ENCODE data around the gene SMU1. TPM values are rescaled to one million over a fixed set of nuclear protein-coding genes. Genes with fewer than 3 reads are reported as not detected.
A peak's percentile ranks its signal among the peaks of the same experiment; 100 is the strongest.

Gene SMU1
- total and polyA plus RNA-seq, 2 of the 13 experiments (the other 11 are each of a cell fraction or from before 2014, with no cell fraction given) = 12.9 to 36.6 TPM

DNA sequence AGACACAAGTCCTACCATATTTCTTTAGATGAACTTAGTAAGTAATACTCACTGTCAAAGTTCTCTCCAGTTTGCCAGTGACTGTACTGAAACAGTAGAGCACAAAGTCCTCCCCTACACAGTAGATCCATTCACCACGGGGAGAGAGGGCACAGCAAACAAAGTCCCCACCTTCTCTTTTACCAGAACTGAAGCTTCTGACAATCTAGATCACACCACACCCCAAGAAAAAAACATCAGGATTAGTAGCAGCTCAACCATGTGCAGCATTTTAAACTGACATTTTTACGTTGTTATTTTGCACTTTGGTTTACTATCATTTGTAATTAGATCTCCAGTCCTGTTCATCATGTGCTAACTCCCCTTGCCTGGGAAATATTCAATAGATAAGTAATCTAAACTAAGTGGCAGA, 28.4 kb downstream of the SMU1 start (continued):
- TF ChIP-seq NBN (conservative IDR thresholded peaks at IDR 0.05) (no peak), ZNF44 (CRISPR knock-in tag; IDR thresholded peaks at IDR 0.05) (no peak), MAFF (IDR thresholded peaks at IDR 0.05; ENCODE audit: low read depth, low read length) (no peak), HNF1A (IDR thresholded peaks at IDR 0.05; ENCODE audit: low read depth) (0 out of 2 replicates have a peak, but pooled peaks have one; percentile 20), HNF1A (CRISPR knock-in tag; IDR thresholded peaks at IDR 0.05; ENCODE audit: borderline replicate concordance) (no peak), RORA (CRISPR knock-in tag; IDR thresholded peaks at IDR 0.05) (no peak), GFI1 (CRISPR knock-in tag; IDR thresholded peaks at IDR 0.05; ENCODE audit: borderline replicate concordance) (0 out of 2 replicates have a peak, but pooled peaks have one; percentile 30), FIP1L1 (IDR thresholded peaks at IDR 0.05; ENCODE audit: borderline replicate concordance, insufficient read depth, low read depth, low read length) (no peak), PHB2 (IDR thresholded peaks at IDR 0.05; ENCODE audit: partially characterized antibody) (no peak), SOX6 (IDR thresholded peaks at IDR 0.05) (no peak), SOX6 (CRISPR knock-in tag; IDR thresholded peaks at IDR 0.05) (peak; percentile 68), SALL1 (CRISPR knock-in tag; IDR thresholded peaks at IDR 0.05) (peak; percentile 26; the same call in 1 of the 2 replicates), NONO (IDR thresholded peaks at IDR 0.05) (no peak), NONO (CRISPR knock-in tag; conservative IDR thresholded peaks at IDR 0.05) (0 out of 2 replicates have a peak, but pooled peaks have one; percentile 36), EZH2 (conservative IDR thresholded peaks at IDR 0.05; ENCODE audit: low read depth, low read length) (no peak), SYNCRIP (IDR thresholded peaks at IDR 0.05; ENCODE audit: insufficient read depth, low read depth, low read length) (no peak), HIC2 (CRISPR knock-in tag; IDR thresholded peaks at IDR 0.05; ENCODE audit: low read depth) (no peak), TSC22D2 (CRISPR knock-in tag; IDR thresholded peaks at IDR 0.05; ENCODE audit: borderline replicate concordance) (no peak), MBNL3 (CRISPR knock-in tag; conservative IDR thresholded peaks at IDR 0.05) (no peak), MAZ (IDR thresholded peaks at IDR 0.05; ENCODE audit: borderline replicate concordance, low read depth, low read length) (no peak), MAZ (CRISPR knock-in tag; IDR thresholded peaks at IDR 0.05; ENCODE audit: low read depth) (no peak), ZNF816 (CRISPR knock-in tag; IDR thresholded peaks at IDR 0.05; ENCODE audit: borderline replicate concordance) (no peak), ZSCAN9 (CRISPR knock-in tag; IDR thresholded peaks at IDR 0.05; ENCODE audit: borderline replicate concordance) (peak; percentile 57; the same call in 1 of the 2 replicates), PRPF4 (IDR thresholded peaks at IDR 0.05; ENCODE audit: low read depth, low read length, poor library complexity, severe bottlenecking) (no peak)
- TF ChIP-seq, protein P1, sequence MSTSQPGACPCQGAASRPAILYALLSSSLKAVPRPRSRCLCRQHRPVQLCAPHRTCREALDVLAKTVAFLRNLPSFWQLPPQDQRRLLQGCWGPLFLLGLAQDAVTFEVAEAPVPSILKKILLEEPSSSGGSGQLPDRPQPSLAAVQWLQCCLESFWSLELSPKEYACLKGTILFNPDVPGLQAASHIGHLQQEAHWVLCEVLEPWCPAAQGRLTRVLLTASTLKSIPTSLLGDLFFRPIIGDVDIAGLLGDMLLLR (CRISPR knock-in tag; IDR thresholded peaks at IDR 0.05) = no peak
- TF ChIP-seq, protein P2, sequence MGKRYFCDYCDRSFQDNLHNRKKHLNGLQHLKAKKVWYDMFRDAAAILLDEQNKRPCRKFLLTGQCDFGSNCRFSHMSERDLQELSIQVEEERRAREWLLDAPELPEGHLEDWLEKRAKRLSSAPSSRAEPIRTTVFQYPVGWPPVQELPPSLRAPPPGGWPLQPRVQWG (CRISPR knock-in tag; IDR thresholded peaks at IDR 0.05; ENCODE audit: borderline replicate concordance, low read depth) = no peak
